Psoas muscle (tissue), 8 donors: Measurements from ENCODE around the gene FSTL4. TPM values are rescaled to one million over a fixed set of nuclear protein-coding genes. Genes with fewer than 3 reads are reported as not detected.

Source experiments
- ATAC-seq, 4 donors: fragments of 200-7000 bp; cut with Tn5 transposase; one replicate each; pipeline ENCODE4 v1.9.1; 2020; ENCODE audit warnings: moderate library complexity in 3 of 4, mild to moderate bottlenecking in 2 of 4
- DNase-seq, 2 donors: peaks; one replicate each; pipeline ENCODE4 v3.0.0-alpha.2; 2020
- H3K27ac ChIP-seq: fragments of 200-600 bp; one replicate; pipeline ENCODE4 v1.8.0; 2022
- H3K27me3 ChIP-seq, 3 donors: fragments of 200-600 bp in 1 of 3; one replicate each; pipeline versions ENCODE4 v1.6.1 to v1.8.0; 2013 to 2022; ENCODE audit warnings: low read length in 2 of 3, mild to moderate bottlenecking in 2 of 3, moderate library complexity in 1 of 3; ENCODE audit not compliant: insufficient read depth in 3 of 3
- H3K36me3 ChIP-seq, 2 donors: fragments of 200-600 bp in 1 of 2; one replicate each; pipeline versions ENCODE4 v1.6.1 to v1.8.0; 2013 to 2022; ENCODE audit warnings: low read depth in 1 of 2, mild to moderate bottlenecking in 1 of 2, moderate library complexity in 1 of 2; ENCODE audit not compliant: insufficient read depth in 1 of 2
- H3K4me1 ChIP-seq: fragments of 200-600 bp; one replicate; pipeline ENCODE4 v1.8.0; 2022
- H3K4me3 ChIP-seq: fragments of 200-600 bp; one replicate; pipeline ENCODE4 v1.8.0; 2022; ENCODE audit warnings: mild to moderate bottlenecking
- H3K9me3 ChIP-seq: fragments of 200-600 bp; one replicate; pipeline ENCODE4 v1.8.0; 2022
- CTCF ChIP-seq: fragments of 200-600 bp; IDR thresholded peaks from one replicate; pipeline ENCODE4 v1.8.0; 2022; ENCODE audit warnings: antibody characterized with exemption
- WGBS, 3 donors: extraction: QIAGEN DNeasy Blood & Tissue Kit; methylation state at CpG; one replicate each; pipeline versions ENCODE4 v1.1.6 to v1.1.7; 2013; 5-methylcytosine and 5-hydroxymethylcytosine counted together
- intact Hi-C, 2 donors: fragments of 100-400 bp; cut with DNase I; formaldehyde crosslinking; loops; one replicate each; pipeline versions ENCODE4 v1.11.0 to v1.14.2; 2022
- polyA plus RNA-seq, 3 donors: library from polyadenylated mRNA; stranded (reverse); fragments of 200-250 nt; gene quantifications; one replicate each; pipeline ENCODE4 v1.2.3, GENCODE V29; 2013
- total RNA-seq, 4 donors: library from RNA; stranded (reverse); fragmentation: NEBNext Ultra II Directional in 2 of 4; extraction: Animal tissue kit (Norgen Biotek cat#: 25700) in 2 of 4; gene quantifications; one replicate each; pipeline versions ENCODE4 v1.2.1 to v1.2.4, GENCODE V29; 2021 to 2023
- donor health status: healthy with polysubstance abuse.
- donor health status: DM: no; HTN: no; CAD: no; lungs with moderate emphysema.
- donor health status: Bipolar disorder and iron deficiency.
- donor health status: healthy.
- donor health status: DM: yes; HTN: yes; CAD: no.
- donor health status: DM: no; HTN: no; CAD: no.
- donor health status: DM: no; HTN: no; CAD: no.
- donor health status: DM: yes; HTN: yes; CAD: no.

Gene FSTL4
- total and polyA plus RNA-seq, 7 donors = 0.07 to 0.81 (median 0.24) TPM

DNA sequence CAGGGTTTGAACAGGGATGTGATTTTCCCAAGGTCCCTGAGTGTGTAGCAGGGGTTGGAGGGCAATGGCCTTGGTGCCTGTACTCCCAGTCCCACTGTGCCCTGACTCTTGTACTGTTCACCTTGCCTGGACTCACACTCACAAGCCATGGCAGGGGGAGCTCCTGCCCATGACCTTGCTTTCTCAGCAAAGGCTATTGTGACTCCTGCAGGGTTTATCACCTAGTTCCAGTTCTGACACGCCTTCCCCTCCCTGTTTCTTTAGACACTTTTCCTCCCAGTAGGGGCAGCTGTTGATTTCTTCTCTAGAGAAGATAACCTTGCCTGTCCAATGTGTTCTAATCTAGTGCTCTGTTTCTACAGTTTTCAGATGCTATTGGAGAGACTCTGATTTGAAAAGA is 139.5 kb downstream of the FSTL4 start:
- no peak for DNase-seq
- Histone ChIP-seq H3K4me1 (no peaks in the 10 kb centered on the region), H3K4me3 (no peak overlapping the region), H3K27me3 (no peaks in the 10 kb centered on the region), H3K36me3 (no peaks in the 10 kb centered on the region), H3K9me3 (no peaks in the 10 kb centered on the region), H3K27ac (no peak overlapping the region)
- 87 to 100% (median 90%) methylated on average over 1 of the region's 1 CpG for WGBS, 3 donors
- intact Hi-C loops = no loop called here
- TF ChIP-seq CTCF = no peak
- ATAC-seq = no peak

DNA sequence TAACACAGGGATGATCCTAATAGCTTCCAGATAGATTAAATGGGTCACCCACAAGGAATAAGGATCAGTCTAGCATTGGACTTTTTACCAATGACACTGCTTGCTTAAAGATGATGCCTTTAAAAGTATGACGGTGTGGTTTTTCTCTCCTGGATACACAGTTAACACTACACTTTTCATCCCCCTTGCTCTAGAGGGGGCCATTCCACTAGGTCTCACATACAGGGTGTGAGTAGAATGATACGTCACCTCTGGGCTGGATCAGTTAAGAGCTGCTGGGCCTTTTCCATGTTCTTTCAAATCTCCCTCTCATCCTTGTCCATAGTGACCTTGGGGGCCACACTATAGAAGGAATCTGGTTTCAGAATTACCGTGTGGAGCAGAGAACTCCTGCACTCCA is 140.6 kb downstream of the FSTL4 start:
- no peaks in the 10 kb centered on the region for H3K9me3 ChIP-seq
- no peaks in the 10 kb centered on the region for H3K36me3 ChIP-seq
- WGBS, 3 donors = 83 to 86% (median 83%) methylated on average over 3 of the region's 3 CpGs
- no peaks in the 10 kb centered on the region for H3K4me1 ChIP-seq
- H3K27me3 ChIP-seq = no peaks in the 10 kb centered on the region
- DNase-seq = no peak
- ATAC-seq = no peak
- no peak for TF ChIP-seq CTCF
- H3K27ac ChIP-seq = no peak overlapping the region
- intact Hi-C loops = no loop called here
- no peak overlapping the region for H3K4me3 ChIP-seq

GRCh38 chr5:133470841-133471240 is 141.5 kb downstream of the FSTL4 start:
- TF ChIP-seq CTCF = no peak
- DNase-seq (no peak), ATAC-seq (no peak)
- no peaks in the 10 kb centered on the region for H3K27me3 ChIP-seq
- H3K27ac ChIP-seq = no peak overlapping the region
- no peak overlapping the region for H3K4me3 ChIP-seq
- H3K4me1 ChIP-seq = no peaks in the 10 kb centered on the region
- no peaks in the 10 kb centered on the region for H3K9me3 ChIP-seq
- H3K36me3 ChIP-seq = no peaks in the 10 kb centered on the region
- 95 to 100% (median 98%) methylated on average over 3 of the region's 3 CpGs for WGBS, 3 donors
- intact Hi-C loops = no loop called here

- DNase-seq (no peak), ATAC-seq (no peak)
- Histone ChIP-seq H3K36me3 (no peaks in the 10 kb centered on the region), H3K4me3 (no peak overlapping the region), H3K27me3 (no peaks in the 10 kb centered on the region), H3K9me3 (no peaks in the 10 kb centered on the region), H3K27ac (no peak overlapping the region), H3K4me1 (no peaks in the 10 kb centered on the region)
- no peak for TF ChIP-seq CTCF
- intact Hi-C loops = no loop called here
- 88 to 89% (median 88%) methylated on average over 7 of the region's 7 CpGs for WGBS, 3 donors
Measured at GRCh38 chr5:133469846-133470245, 142.5 kb downstream of the FSTL4 start.

DNA sequence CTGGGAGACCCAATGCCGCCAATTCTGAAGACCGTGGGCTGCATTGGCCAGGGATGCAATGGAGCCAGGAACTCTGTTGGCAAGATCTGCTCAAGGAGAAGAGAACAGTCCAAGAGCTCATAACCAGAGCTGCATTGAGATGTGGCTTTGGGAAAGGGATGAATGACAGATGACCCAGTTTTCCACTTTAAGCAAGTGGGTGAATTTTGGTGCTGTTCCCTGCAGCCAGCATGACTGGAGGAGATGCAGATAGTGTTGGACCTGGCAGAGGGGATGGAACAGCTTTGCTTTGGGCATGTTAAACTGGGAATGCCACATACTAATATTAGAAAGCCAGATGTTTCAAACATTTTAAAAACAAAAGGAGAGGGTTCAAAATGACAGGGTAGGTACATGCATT is 143.1 kb downstream of the FSTL4 start:
- no peak for DNase-seq
- ATAC-seq = no peak
- no peaks in the 10 kb centered on the region for H3K9me3 ChIP-seq
- TF ChIP-seq CTCF = no peak
- WGBS, 3 donors = 61 to 73% (median 61%) methylated on average over 2 of the region's 2 CpGs
- H3K27ac ChIP-seq = no peak overlapping the region
- H3K36me3 ChIP-seq = no peaks in the 10 kb centered on the region
- no peaks in the 10 kb centered on the region for H3K27me3 ChIP-seq
- no peak overlapping the region for H3K4me3 ChIP-seq
- H3K4me1 ChIP-seq = no peaks in the 10 kb centered on the region
- intact Hi-C loops = no loop called here
